Measurements from ENCODE around the gene FCRLB.

- TF ChIP-seq EZH2 (IDR thresholded peaks at IDR 0.05; ENCODE audit: borderline replicate concordance, insufficient read depth, low read depth, low read length, poor library complexity, severe bottlenecking) (no peak), CTCF (IDR thresholded peaks at IDR 0.05) (no peak)
Measured at GRCh38 chr1:161777261-161777660, 55.9 kb downstream of the FCRLB start.

All from B cell (primary cell).